ENCODE data around the gene AR.

- TF ChIP-seq CTCF (IDR thresholded peaks at IDR 0.05) (no peak), SIN3A (IDR thresholded peaks at IDR 0.05; ENCODE audit: borderline replicate concordance, insufficient read depth, low read depth, low read length) (no peak), POLR2AphosphoS5 (IDR thresholded peaks at IDR 0.05; ENCODE audit: low read depth, low read length) (no peak), REST (IDR thresholded peaks at IDR 0.05; ENCODE audit: insufficient read depth in 1 of 2, low read depth in 2 of 2, low read length in 1 of 2) (no peak), TCF7L2 (IDR thresholded peaks at IDR 0.05; ENCODE audit: low read depth, low read length) (no peak)
Measured at GRCh38 chrX:67636532-67636931, 92.7 kb downstream of the AR start.

Measured in Panc1 (cell line).